GM19023 (cell line): ENCODE results near the gene TRNT1.

Source experiments
- ATAC-seq: cut with Tn5 transposase; IDR thresholded peaks from one replicate; pipeline ENCODE4 v1.9.1; 2021; ENCODE audit warnings: mild to moderate bottlenecking, moderate library complexity; ENCODE audit not compliant: unreplicated experiment

The TRNT1 gene

GRCh38 chr3:3126477-3127431 is at the start of gene TRNT1:
Gene TRNT1, plus strand, starts transcription at chr3:3126940. Its CDS starts 2,101 bp downstream, at chr3:3129041.
- peak; percentile 97 for ATAC-seq

GRCh38 chr3:3080309-3080708 is 46.4 kb upstream of the TRNT1 start:
- no peak for ATAC-seq

GRCh38 chr3:3081381-3082233 is 45.1 kb upstream of the TRNT1 start:
- peak; percentile 38 for ATAC-seq

GRCh38 chr3:3082234-3082924 is 44.4 kb upstream of the TRNT1 start:
- ATAC-seq: peak; percentile 78

GRCh38 chr3:3084890-3085289 is 41.9 kb upstream of the TRNT1 start:
- no peak for ATAC-seq

- ATAC-seq: no peak
Observed at GRCh38 chr3:3085782-3086181, 41.0 kb upstream of the TRNT1 start.

GRCh38 chr3:3086239-3086638 is 40.5 kb upstream of the TRNT1 start:
- no peak for ATAC-seq

GRCh38 chr3:3087279-3087678 is 39.5 kb upstream of the TRNT1 start:
- ATAC-seq: no peak

GRCh38 chr3:3087716-3088465 is 38.8 kb upstream of the TRNT1 start:
- no peak for ATAC-seq

GRCh38 chr3:3089017-3089416 is 37.7 kb upstream of the TRNT1 start:
- peak; percentile 86 for ATAC-seq

- ATAC-seq: no peak
Observed at GRCh38 chr3:3097958-3098357, 28.8 kb upstream of the TRNT1 start.

GRCh38 chr3:3101660-3102458 is 24.9 kb upstream of the TRNT1 start:
- peak; percentile 51 for ATAC-seq

- ATAC-seq: no peak
Observed at GRCh38 chr3:3102751-3103150, 24.0 kb upstream of the TRNT1 start.

- ATAC-seq: no peak
Observed at GRCh38 chr3:3105246-3105645, 21.5 kb upstream of the TRNT1 start.

- ATAC-seq: no peak
Observed at GRCh38 chr3:3105815-3106214, 20.9 kb upstream of the TRNT1 start.

GRCh38 chr3:3107181-3107580 is 19.6 kb upstream of the TRNT1 start:
- ATAC-seq: no peak

GRCh38 chr3:3107858-3108257 is 18.9 kb upstream of the TRNT1 start:
- no peak for ATAC-seq

GRCh38 chr3:3109407-3110298 is 17.1 kb upstream of the TRNT1 start:
- peak; percentile 63 for ATAC-seq

GRCh38 chr3:3110299-3110630 is 16.5 kb upstream of the TRNT1 start, which contains the start of gene IL5RA:
Gene IL5RA, minus strand, starts transcription at chr3:3110374. Its CDS starts 5,390 bp downstream, at chr3:3104984.
- peak; percentile 46 for ATAC-seq
